Stimulated activated CD4-positive, alpha-beta T cell treated with anti-CD3 and anti-CD28 coated beads, Interleukin-15, amount 100 ng/mL, for 24 hours (primary cell): ENCODE data around the gene LDLRAD4.
"Not testable (repeated sequence)": the region's sequence is repeated elsewhere in the genome, so short reads cannot be mapped to it uniquely, and the experiment has no call there.

ENCODE experiments used
- DNase-seq: peaks from one replicate; pipeline ENCODE4 v3.0.0-alpha.2; 2020

The LDLRAD4 gene

GRCh38 chr18:13480571-13481255 lies 262.2 kb downstream of the LDLRAD4 start:
- DNase-seq: no peak

- DNase-seq: no peak
These were observed 262.8 kb downstream of the LDLRAD4 start for GRCh38 chr18:13481331-13481730.

- no peak for DNase-seq
These were observed 263.5 kb downstream of the LDLRAD4 start for GRCh38 chr18:13481820-13482617.

GRCh38 chr18:13482618-13482945 lies 264.0 kb downstream of the LDLRAD4 start:
- DNase-seq: no peak

- no peak for DNase-seq
These were observed 265.0 kb downstream of the LDLRAD4 start for GRCh38 chr18:13483316-13484270.

- no peak for DNase-seq
These were observed 266.6 kb downstream of the LDLRAD4 start for GRCh38 chr18:13485182-13485581.

- no peak for DNase-seq
These were observed 267.0 kb downstream of the LDLRAD4 start for GRCh38 chr18:13485604-13486003.

- DNase-seq: no peak
These were observed 267.7 kb downstream of the LDLRAD4 start for GRCh38 chr18:13486284-13486683.

GRCh38 chr18:13486686-13487085 lies 268.1 kb downstream of the LDLRAD4 start:
- DNase-seq: no peak

- no peak for DNase-seq
These were observed 268.7 kb downstream of the LDLRAD4 start for GRCh38 chr18:13487237-13487636.

- no peak for DNase-seq
These were observed 269.8 kb downstream of the LDLRAD4 start for GRCh38 chr18:13488281-13488929.

GRCh38 chr18:13489303-13489702 lies 270.7 kb downstream of the LDLRAD4 start:
- not testable (repeated sequence) for DNase-seq

GRCh38 chr18:13491138-13491537 lies 272.6 kb downstream of the LDLRAD4 start:
- no peak for DNase-seq

GRCh38 chr18:13492314-13492713 lies 273.8 kb downstream of the LDLRAD4 start:
- no peak for DNase-seq

GRCh38 chr18:13493079-13493478 lies 274.5 kb downstream of the LDLRAD4 start:
- no peak for DNase-seq

GRCh38 chr18:13493725-13494124 lies 275.2 kb downstream of the LDLRAD4 start:
- no peak for DNase-seq

- DNase-seq: no peak
These were observed 276.4 kb downstream of the LDLRAD4 start for GRCh38 chr18:13494871-13495445.

- no peak for DNase-seq
These were observed 277.4 kb downstream of the LDLRAD4 start for GRCh38 chr18:13495961-13496360.

- no peak for DNase-seq
These were observed 278.2 kb downstream of the LDLRAD4 start for GRCh38 chr18:13496691-13497281.

GRCh38 chr18:13499803-13500202 lies 281.2 kb downstream of the LDLRAD4 start:
- DNase-seq: no peak

GRCh38 chr18:13500227-13500865 lies 281.8 kb downstream of the LDLRAD4 start:
- no peak for DNase-seq
